KOPT-K1 (cell line): Measurements from ENCODE around the gene EYA3.

Source experiments
- H3K27ac ChIP-seq: fragments of 200-600 bp; sonication (generic); 2 replicates; pipeline ENCODE4 v1.5.1; 2016; ENCODE audit warnings: antibody characterized with exemption, mild to moderate bottlenecking, low read depth, low read length; ENCODE audit not compliant: poor library complexity, severe bottlenecking
- H3K36me3 ChIP-seq: fragments of 200-600 bp; sonication (generic); 2 replicates; pipeline ENCODE4 v1.5.1; 2017; ENCODE audit warnings: antibody characterized with exemption, mild to moderate bottlenecking, low read length, moderate library complexity; ENCODE audit not compliant: insufficient read depth
- H3K9me3 ChIP-seq: fragments of 200-600 bp; sonication (generic); 2 replicates; pipeline ENCODE4 v1.5.1; 2017; ENCODE audit warnings: antibody characterized with exemption, low read length, mild to moderate bottlenecking; ENCODE audit not compliant: insufficient read depth, poor library complexity, severe bottlenecking

EYA3 gene

GRCh38 chr1:27940297-27940696 is 148.1 kb downstream of the EYA3 start:
- Histone ChIP-seq H3K9me3 (no peaks in the 10 kb centered on the region), H3K36me3 (no peaks in the 10 kb centered on the region), H3K27ac (no peak overlapping the region)

- Histone ChIP-seq H3K36me3 (no peaks in the 10 kb centered on the region), H3K27ac (no peak overlapping the region), H3K9me3 (no peaks in the 10 kb centered on the region)
These were observed 149.9 kb downstream of the EYA3 start for GRCh38 chr1:27938488-27938887.

- Histone ChIP-seq H3K36me3 (no peaks in the 10 kb centered on the region), H3K9me3 (no peaks in the 10 kb centered on the region), H3K27ac (no peak overlapping the region)
These were observed 150.9 kb downstream of the EYA3 start for GRCh38 chr1:27937524-27937836.

GRCh38 chr1:27936370-27936769 is 152.0 kb downstream of the EYA3 start:
- Histone ChIP-seq H3K36me3 (no peaks in the 10 kb centered on the region), H3K27ac (no peak overlapping the region), H3K9me3 (no peaks in the 10 kb centered on the region)

GRCh38 chr1:27935721-27936120 is 152.7 kb downstream of the EYA3 start:
- H3K36me3 ChIP-seq: no peaks in the 10 kb centered on the region
- no peak overlapping the region for H3K27ac ChIP-seq
- H3K9me3 ChIP-seq: no peaks in the 10 kb centered on the region

- Histone ChIP-seq H3K9me3 (no peaks in the 10 kb centered on the region), H3K27ac (no peak within 1 kb of the TSS), H3K36me3 (no peaks in the 10 kb centered on the region)
These were observed 153.4 kb downstream of the EYA3 start, which contains the start of gene SMPDL3B for GRCh38 chr1:27934818-27935549. Gene SMPDL3B, plus strand, starts transcription at chr1:27935000. Its CDS starts 184 bp downstream, at chr1:27935184.

- Histone ChIP-seq H3K27ac (no peak overlapping the region), H3K9me3 (no peaks in the 10 kb centered on the region), H3K36me3 (no peaks in the 10 kb centered on the region)
These were observed 156.7 kb downstream of the EYA3 start for GRCh38 chr1:27931759-27932158.

GRCh38 chr1:27931184-27931583 is 157.2 kb downstream of the EYA3 start:
- H3K27ac ChIP-seq: no peak overlapping the region
- H3K9me3 ChIP-seq: no peaks in the 10 kb centered on the region
- no peaks in the 10 kb centered on the region for H3K36me3 ChIP-seq

GRCh38 chr1:27928216-27928954 is 160.0 kb downstream of the EYA3 start:
- no peak overlapping the region for H3K27ac ChIP-seq
- no peaks in the 10 kb centered on the region for H3K9me3 ChIP-seq
- H3K36me3 ChIP-seq: no peaks in the 10 kb centered on the region

GRCh38 chr1:27922272-27922671 is 166.1 kb downstream of the EYA3 start:
- no peak overlapping the region for H3K27ac ChIP-seq
- H3K36me3 ChIP-seq: no peaks in the 10 kb centered on the region
- H3K9me3 ChIP-seq: no peaks in the 10 kb centered on the region
